Effector memory CD4-positive, alpha-beta T cell (primary cell): ENCODE data around the gene PREPL.

ENCODE experiments used
- DNase-seq, 3 donors: peaks; one replicate each; pipeline ENCODE4 v3.0.0-alpha.2; 2020
- H3K27ac ChIP-seq: 2 replicates; pipeline ENCODE4 v1.7.0; 2013; ENCODE audit warnings: mild to moderate bottlenecking, low read length, moderate library complexity; ENCODE audit not compliant: insufficient read depth, poor library complexity, severe bottlenecking
- H3K27me3 ChIP-seq: replicated peaks from 2 replicates; pipeline ENCODE4 v1.7.0; 2013; ENCODE audit warnings: mild to moderate bottlenecking, low read length; ENCODE audit not compliant: insufficient read depth, control insufficient read depth, poor library complexity, severe bottlenecking
- H3K36me3 ChIP-seq: 2 replicates; pipeline ENCODE4 v1.7.0; 2013; ENCODE audit warnings: mild to moderate bottlenecking, low read length, moderate library complexity; ENCODE audit not compliant: control insufficient read depth, insufficient read depth
- H3K4me1 ChIP-seq: 2 replicates; pipeline ENCODE4 v1.7.0; 2013; ENCODE audit warnings: low read length, mild to moderate bottlenecking; ENCODE audit not compliant: control insufficient read depth, insufficient read depth, poor library complexity, severe bottlenecking
- H3K4me3 ChIP-seq: 2 replicates; pipeline ENCODE4 v1.7.0; 2013; ENCODE audit warnings: low read length, low read depth, mild to moderate bottlenecking; ENCODE audit not compliant: insufficient read depth, poor library complexity, severe bottlenecking
- H3K9me3 ChIP-seq: 2 replicates; pipeline ENCODE4 v1.7.0; 2013; ENCODE audit warnings: mild to moderate bottlenecking, low read length, moderate library complexity; ENCODE audit not compliant: control insufficient read depth

Gene PREPL

DNA sequence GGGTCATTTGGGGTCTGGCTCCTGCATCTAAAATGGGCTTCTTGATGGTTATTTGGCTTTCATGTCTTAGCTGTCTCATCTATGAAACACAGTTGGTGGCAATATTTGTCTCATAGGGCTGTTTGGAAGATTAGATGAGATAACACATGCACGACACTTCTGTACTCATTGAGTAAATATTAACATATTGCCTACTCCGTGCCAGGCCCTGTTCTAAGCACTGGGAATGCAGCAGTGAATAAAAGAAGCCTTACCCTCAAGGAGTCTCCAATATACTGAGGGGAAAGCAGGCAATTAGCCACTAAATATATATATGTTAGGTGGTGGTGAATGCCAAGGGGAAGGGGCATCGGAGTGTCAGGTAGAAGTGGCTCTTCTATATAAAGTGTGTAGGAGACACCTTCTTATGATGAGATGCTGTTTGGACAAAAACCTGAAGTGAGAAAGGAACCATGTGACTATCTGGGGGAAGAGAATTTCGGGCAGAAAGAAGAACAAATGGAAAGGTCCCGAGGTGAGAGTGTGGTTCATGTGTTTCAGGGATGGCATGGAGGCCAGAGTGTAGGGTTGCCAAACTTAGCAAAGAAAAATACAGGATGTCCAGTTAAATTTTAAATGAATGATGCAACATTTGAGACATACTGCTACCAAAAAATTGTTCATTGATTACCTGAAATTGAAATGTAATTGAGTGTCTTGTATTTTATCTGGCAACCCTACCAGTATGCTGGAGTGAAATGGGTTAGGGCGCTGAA, 74.2 kb downstream of the PREPL start:
- Histone ChIP-seq H3K4me1 (no peaks in the 10 kb centered on the region), H3K36me3 (no peaks in the 10 kb centered on the region), H3K4me3 (no peak overlapping the region), H3K27me3 (no peaks in the 10 kb centered on the region), H3K27ac (no peak overlapping the region), H3K9me3 (no peaks in the 10 kb centered on the region)
- no peak for DNase-seq

- Histone ChIP-seq H3K27ac (no peak overlapping the region), H3K36me3 (no peaks in the 10 kb centered on the region), H3K4me1 (no peaks in the 10 kb centered on the region), H3K27me3 (no peaks in the 10 kb centered on the region), H3K9me3 (no peaks in the 10 kb centered on the region), H3K4me3 (no peak overlapping the region)
- no peak for DNase-seq
These were observed 75.0 kb downstream of the PREPL start for GRCh38 chr2:44286119-44286883.

- Histone ChIP-seq H3K4me1 (no peaks in the 10 kb centered on the region), H3K4me3 (no peak overlapping the region), H3K36me3 (no peaks in the 10 kb centered on the region), H3K27me3 (no peaks in the 10 kb centered on the region), H3K27ac (no peak overlapping the region), H3K9me3 (no peaks in the 10 kb centered on the region)
- no peak for DNase-seq
These were observed 76.1 kb downstream of the PREPL start for GRCh38 chr2:44285174-44285573.

- no peaks in the 10 kb centered on the region for H3K9me3 ChIP-seq
- no peaks in the 10 kb centered on the region for H3K36me3 ChIP-seq
- no peak overlapping the region for H3K4me3 ChIP-seq
- H3K27ac ChIP-seq, result no peak overlapping the region
- H3K4me1 ChIP-seq, result no peaks in the 10 kb centered on the region
- no peaks in the 10 kb centered on the region for H3K27me3 ChIP-seq
- DNase-seq, result no peak
These were observed 78.1 kb downstream of the PREPL start for GRCh38 chr2:44283116-44283666.

DNA sequence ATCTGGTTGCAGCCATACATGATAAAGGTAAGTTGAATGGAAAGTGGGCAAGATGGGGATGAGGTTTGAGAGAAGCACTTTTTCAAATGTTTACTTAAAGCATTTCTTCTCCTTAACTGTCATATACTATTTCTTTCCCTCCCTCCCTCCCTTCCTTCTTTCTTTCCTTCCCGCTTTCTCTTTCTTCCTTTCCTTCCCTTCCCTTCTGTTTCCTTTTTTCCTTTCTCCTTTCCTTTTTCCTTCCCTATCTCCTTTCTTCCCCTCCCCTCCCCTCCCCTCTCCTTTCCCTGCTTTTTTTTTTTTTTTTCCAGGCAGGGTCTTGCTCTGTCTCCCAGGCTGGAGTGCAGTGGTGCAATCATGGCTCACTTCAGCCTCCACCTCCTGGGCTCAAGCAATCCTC, 80.4 kb downstream of the PREPL start:
- H3K27me3 ChIP-seq, result no peaks in the 10 kb centered on the region
- no peaks in the 10 kb centered on the region for H3K36me3 ChIP-seq
- DNase-seq, result no peak
- no peaks in the 10 kb centered on the region for H3K9me3 ChIP-seq
- H3K27ac ChIP-seq, result no peak overlapping the region
- H3K4me1 ChIP-seq, result no peaks in the 10 kb centered on the region
- H3K4me3 ChIP-seq, result no peak overlapping the region

DNA sequence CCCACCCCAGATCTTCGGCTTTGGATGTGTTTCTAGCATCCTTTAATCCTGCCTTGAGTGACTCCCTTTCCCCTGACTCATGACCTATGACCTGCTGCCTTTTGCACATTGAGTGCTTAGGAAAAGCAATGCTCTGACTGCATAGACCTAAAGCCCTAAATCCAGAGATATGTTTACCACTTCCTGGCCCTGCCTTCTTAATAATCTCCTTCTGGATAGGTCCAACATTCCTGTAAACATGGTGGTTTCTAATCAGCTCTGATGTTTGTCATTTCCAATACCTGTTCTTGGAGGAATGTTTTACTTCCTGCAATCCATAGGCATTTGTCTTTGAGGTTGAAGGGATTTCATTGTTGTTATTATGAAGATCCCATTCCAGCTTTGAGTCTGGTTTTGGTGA, 83.8 kb downstream of the PREPL start:
- Histone ChIP-seq H3K27ac (no peak overlapping the region), H3K36me3 (no peaks in the 10 kb centered on the region), H3K4me3 (no peak overlapping the region), H3K4me1 (no peaks in the 10 kb centered on the region), H3K9me3 (no peaks in the 10 kb centered on the region), H3K27me3 (no peaks in the 10 kb centered on the region)
- DNase-seq, result no peak

DNA sequence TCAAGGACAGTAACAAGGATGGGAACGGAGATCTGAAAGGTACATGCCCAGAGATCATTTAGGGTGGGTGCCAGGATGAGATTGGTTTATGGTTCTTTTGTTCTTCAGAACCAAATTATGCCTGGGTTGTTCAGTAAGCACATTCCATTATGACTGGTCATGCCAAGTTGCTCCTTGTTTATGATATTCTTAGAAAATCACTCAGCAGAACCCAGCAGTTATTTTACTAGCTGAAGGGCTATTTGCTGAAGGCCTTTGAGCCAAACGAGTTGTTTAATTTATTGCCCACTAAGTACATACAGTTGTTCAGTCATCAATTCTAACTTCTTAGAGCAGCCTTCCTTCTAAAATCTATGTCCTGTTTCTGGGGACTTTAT, 85.4 kb downstream of the PREPL start:
- no peak overlapping the region for H3K4me3 ChIP-seq
- H3K9me3 ChIP-seq, result no peaks in the 10 kb centered on the region
- DNase-seq, result no peak
- no peaks in the 10 kb centered on the region for H3K4me1 ChIP-seq
- H3K27ac ChIP-seq, result no peak overlapping the region
- no peaks in the 10 kb centered on the region for H3K27me3 ChIP-seq
- no peaks in the 10 kb centered on the region for H3K36me3 ChIP-seq

- Histone ChIP-seq H3K27me3 (no peaks in the 10 kb centered on the region), H3K9me3 (no peaks in the 10 kb centered on the region), H3K4me3 (no peak overlapping the region), H3K27ac (no peak overlapping the region), H3K36me3 (no peaks in the 10 kb centered on the region), H3K4me1 (no peaks in the 10 kb centered on the region)
- DNase-seq, result no peak
These were observed 87.7 kb downstream of the PREPL start for GRCh38 chr2:44273596-44273995.

DNA sequence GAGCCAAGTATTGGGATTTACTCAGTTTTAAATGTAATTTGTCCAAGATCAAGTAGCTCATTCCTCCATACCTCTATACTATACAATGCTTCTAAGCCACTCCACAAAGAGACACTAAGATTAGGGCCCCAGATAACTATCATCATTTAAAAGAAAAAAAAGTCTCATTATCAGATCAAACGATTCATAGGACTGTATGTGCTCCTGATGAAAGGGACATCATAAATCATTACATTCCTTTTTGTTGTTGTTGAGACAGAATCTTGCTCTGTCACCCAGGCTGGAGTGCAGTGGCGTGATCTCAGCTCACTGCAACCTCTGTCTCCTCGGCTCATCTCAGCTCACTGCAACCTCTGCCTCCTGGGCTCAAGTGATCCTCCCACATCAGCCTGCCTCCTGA, 88.2 kb downstream of the PREPL start:
- Histone ChIP-seq H3K36me3 (no peaks in the 10 kb centered on the region), H3K27me3 (no peaks in the 10 kb centered on the region), H3K4me3 (no peak overlapping the region), H3K4me1 (no peaks in the 10 kb centered on the region), H3K27ac (no peak overlapping the region), H3K9me3 (no peaks in the 10 kb centered on the region)
- no peak for DNase-seq

DNA sequence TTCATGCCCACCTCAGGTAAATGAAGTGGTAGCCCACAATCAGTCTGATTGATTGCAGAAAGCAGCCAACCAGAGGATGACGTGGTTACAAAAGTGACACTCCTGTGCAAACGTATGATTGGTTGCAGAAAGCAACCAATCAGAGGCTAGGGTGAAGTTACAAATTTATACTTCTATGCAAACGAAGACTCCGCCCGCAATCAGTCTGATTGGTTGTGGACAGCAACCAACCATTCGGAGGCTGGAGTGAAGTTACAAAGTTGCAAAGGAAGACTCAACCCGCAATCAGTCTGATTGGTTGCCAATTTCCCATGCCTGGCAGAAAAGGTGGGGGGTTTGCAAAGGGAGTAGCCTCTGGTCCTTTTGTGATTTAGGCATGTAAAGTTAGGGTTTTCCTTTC, 90.0 kb downstream of the PREPL start:
- Histone ChIP-seq H3K27me3 (no peaks in the 10 kb centered on the region), H3K36me3 (no peaks in the 10 kb centered on the region), H3K4me1 (no peaks in the 10 kb centered on the region), H3K27ac (no peak overlapping the region), H3K9me3 (no peaks in the 10 kb centered on the region), H3K4me3 (no peak overlapping the region)
- DNase-seq, result no peak
